SU-DHL-6 (cell line): ENCODE data around the gene APOBEC3B.

Experiments
- EZH2phosphoT487 ChIP-seq: fragments of 200-600 bp; sonication (generic), shearing (Covaris generic); conservative IDR thresholded peaks from 2 replicates; pipeline ENCODE4 v1.6.1; 2018; ENCODE audit warnings: mild to moderate bottlenecking, antibody characterized with exemption, low read length, moderate library complexity, mixed read lengths
- TF ChIP-seq, protein P1 (sequence below): fragments of 200-600 bp; sonication (generic); IDR thresholded peaks from one replicate; pipeline ENCODE4 v1.5.1; 2017; ENCODE audit warnings: antibody characterized with exemption, mild to moderate bottlenecking, low read length, moderate library complexity; ENCODE audit not compliant: insufficient read depth, poor library complexity, severe bottlenecking

DNA sequence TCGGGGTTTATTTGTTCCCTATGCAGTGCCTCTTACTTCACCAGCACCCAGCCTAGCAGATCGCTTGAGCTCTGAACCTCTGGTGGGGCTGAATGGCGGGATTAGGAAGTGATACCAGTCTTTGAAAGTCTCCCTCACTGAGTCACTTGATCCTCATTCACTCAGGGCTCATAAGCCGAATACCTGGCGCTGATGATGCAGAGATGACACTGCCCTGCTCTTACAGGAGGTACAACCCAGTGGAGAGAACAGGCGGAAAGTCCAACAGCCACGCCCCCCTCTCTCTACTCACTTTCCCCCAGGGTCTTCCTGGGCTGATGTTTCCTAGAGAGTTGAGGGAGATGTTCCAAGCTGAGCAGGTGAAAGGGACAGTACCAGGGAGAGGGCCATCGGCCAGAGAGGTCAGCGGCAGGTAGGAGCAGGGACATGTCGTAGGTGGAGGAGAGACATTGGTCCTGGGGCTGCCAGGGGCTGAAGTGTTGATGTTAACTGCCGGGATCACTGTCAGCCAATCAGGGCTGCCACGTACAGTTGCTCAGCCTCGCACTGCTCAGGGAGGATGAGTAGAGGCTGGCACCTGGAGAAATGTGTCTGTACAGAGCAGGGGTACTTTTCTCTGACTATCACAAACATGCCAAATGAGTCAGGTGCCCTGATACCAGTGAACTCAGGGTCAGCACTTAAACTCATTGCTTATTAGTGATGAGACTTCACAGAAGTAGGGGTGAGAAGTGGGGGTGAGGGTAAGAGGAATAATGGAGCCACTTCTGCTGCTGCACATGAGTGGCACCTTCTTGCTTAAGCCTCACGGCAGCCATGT lies 34.6 kb upstream of the APOBEC3B start:
- TF ChIP-seq, protein P1, sequence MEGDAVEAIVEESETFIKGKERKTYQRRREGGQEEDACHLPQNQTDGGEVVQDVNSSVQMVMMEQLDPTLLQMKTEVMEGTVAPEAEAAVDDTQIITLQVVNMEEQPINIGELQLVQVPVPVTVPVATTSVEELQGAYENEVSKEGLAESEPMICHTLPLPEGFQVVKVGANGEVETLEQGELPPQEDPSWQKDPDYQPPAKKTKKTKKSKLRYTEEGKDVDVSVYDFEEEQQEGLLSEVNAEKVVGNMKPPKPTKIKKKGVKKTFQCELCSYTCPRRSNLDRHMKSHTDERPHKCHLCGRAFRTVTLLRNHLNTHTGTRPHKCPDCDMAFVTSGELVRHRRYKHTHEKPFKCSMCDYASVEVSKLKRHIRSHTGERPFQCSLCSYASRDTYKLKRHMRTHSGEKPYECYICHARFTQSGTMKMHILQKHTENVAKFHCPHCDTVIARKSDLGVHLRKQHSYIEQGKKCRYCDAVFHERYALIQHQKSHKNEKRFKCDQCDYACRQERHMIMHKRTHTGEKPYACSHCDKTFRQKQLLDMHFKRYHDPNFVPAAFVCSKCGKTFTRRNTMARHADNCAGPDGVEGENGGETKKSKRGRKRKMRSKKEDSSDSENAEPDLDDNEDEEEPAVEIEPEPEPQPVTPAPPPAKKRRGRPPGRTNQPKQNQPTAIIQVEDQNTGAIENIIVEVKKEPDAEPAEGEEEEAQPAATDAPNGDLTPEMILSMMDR = no peak
- TF ChIP-seq EZH2phosphoT487 = no peak
